Astrocyte (in vitro differentiated cells and primary cell): ENCODE data around the gene CPNE5. TPM values are rescaled to one million over a fixed set of nuclear protein-coding genes. Genes with fewer than 3 reads are reported as not detected.

ENCODE experiments used
- DNase-seq: peaks from one replicate; pipeline ENCODE4 v3.0.0-alpha.2; 2010; ENCODE audit warnings: low read depth
- FAIRE-seq: peaks from 2 replicates; lab custom pipeline; 2011; peaks lifted over from hg19 to GRCh38; lab: Jason Lieb, UNC
- H2AFZ ChIP-seq: 2 replicates; pipeline ENCODE4 v1.6.0; 2012; ENCODE audit warnings: low read depth, low read length, inconsistent platforms
- H3K27ac ChIP-seq: 2 replicates; pipeline ENCODE4 v1.5.1; 2011; ENCODE audit warnings: low read depth, low read length, inconsistent platforms
- H3K27me3 ChIP-seq: 2 replicates; pipeline ENCODE4 v1.6.0; 2011; ENCODE audit warnings: low read length, inconsistent platforms; ENCODE audit not compliant: insufficient read depth
- H3K36me3 ChIP-seq: 2 replicates; pipeline ENCODE4 v1.5.1; 2011; ENCODE audit warnings: low read length, inconsistent platforms; ENCODE audit not compliant: insufficient read depth
- H3K4me1 ChIP-seq: 2 replicates; pipeline ENCODE4 v1.5.1; 2011; ENCODE audit warnings: low read length, inconsistent platforms; ENCODE audit not compliant: insufficient read depth
- H3K4me2 ChIP-seq: 2 replicates; pipeline ENCODE4 v1.6.0; 2012; ENCODE audit warnings: low read length, inconsistent platforms
- H3K4me3 ChIP-seq: 2 replicates; pipeline ENCODE4 v1.5.1; 2011; ENCODE audit warnings: low read depth, mild to moderate bottlenecking, low read length, inconsistent platforms; ENCODE audit not compliant: insufficient read depth
- H3K79me2 ChIP-seq: 2 replicates; pipeline ENCODE4 v1.6.0; 2012; ENCODE audit warnings: mild to moderate bottlenecking, low read length, inconsistent platforms; ENCODE audit not compliant: insufficient read depth
- H3K9ac ChIP-seq: 2 replicates; pipeline ENCODE4 v1.6.0; 2012; ENCODE audit warnings: mild to moderate bottlenecking, low read length, inconsistent platforms
- H3K9me3 ChIP-seq: 2 replicates; pipeline ENCODE4 v1.5.1; 2012; ENCODE audit warnings: low read depth, mild to moderate bottlenecking, low read length, inconsistent platforms; ENCODE audit not compliant: insufficient read depth
- H4K20me1 ChIP-seq: 2 replicates; pipeline ENCODE4 v1.6.0; 2012; ENCODE audit warnings: low read length, inconsistent platforms; ENCODE audit not compliant: insufficient read depth
- H3K27ac Mint-ChIP-seq: one replicate; pipeline ENCODE4 v1.8.0; 2021; ENCODE audit warnings: mild to moderate bottlenecking, mixed read lengths; ENCODE audit not compliant: unreplicated experiment
- H3K27me3 Mint-ChIP-seq: one replicate; pipeline ENCODE4 v1.8.0; 2021; ENCODE audit warnings: low read depth, mixed read lengths; ENCODE audit not compliant: unreplicated experiment
- H3K36me3 Mint-ChIP-seq: one replicate; pipeline ENCODE4 v1.8.0; 2021; ENCODE audit warnings: low read depth, mixed read lengths; ENCODE audit not compliant: unreplicated experiment
- H3K4me1 Mint-ChIP-seq: one replicate; pipeline ENCODE4 v1.8.0; 2021; ENCODE audit warnings: low read depth, mixed read lengths; ENCODE audit not compliant: unreplicated experiment
- H3K4me3 Mint-ChIP-seq: one replicate; pipeline ENCODE4 v1.8.0; 2021; ENCODE audit warnings: mild to moderate bottlenecking, moderate library complexity, mixed read lengths; ENCODE audit not compliant: unreplicated experiment
- H3K9me3 Mint-ChIP-seq: one replicate; pipeline ENCODE4 v1.8.0; 2021; ENCODE audit warnings: mild to moderate bottlenecking, mixed read lengths; ENCODE audit not compliant: unreplicated experiment
- EZH2 ChIP-seq: IDR thresholded peaks from 2 replicates; pipeline ENCODE4 v1.6.1; 2012; ENCODE audit warnings: mild to moderate bottlenecking, low read length, inconsistent platforms; ENCODE audit not compliant: insufficient read depth
- total RNA-seq: library from RNA; stranded (reverse); gene quantifications from 2 replicates; pipeline ENCODE4 v1.2.1, GENCODE V29; 2021
- TF ChIP-seq, protein P1 (sequence below): IDR thresholded peaks from 2 replicates; pipeline ENCODE4 v1.5.1; 2011; ENCODE audit warnings: low read depth, mild to moderate bottlenecking, inconsistent platforms, low read length, moderate library complexity; ENCODE audit not compliant: insufficient read depth

The CPNE5 gene
- total RNA-seq, 1 donor from 2014 or later, result 0.11 TPM

DNA sequence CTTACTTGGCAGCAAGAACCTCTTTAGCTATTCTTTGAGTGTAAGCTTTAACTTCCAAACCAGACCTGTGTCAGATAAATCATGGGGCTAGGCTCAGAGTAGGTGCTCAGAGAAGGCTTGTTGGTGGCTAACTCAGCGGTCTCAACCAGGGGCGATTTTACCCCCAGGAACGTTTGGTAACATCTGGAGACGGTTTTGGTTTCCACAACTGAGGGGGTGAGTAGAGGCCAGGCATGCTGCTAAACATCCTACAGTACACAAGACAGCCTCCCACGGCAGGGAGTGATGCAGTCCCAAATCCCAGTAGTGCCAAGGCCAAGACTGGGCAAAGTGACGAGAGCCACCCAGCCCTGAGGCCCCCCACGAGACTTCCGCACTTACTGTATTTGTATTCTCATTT lies 82.5 kb downstream of the CPNE5 start:
- H3K9me3 ChIP-seq, result no peaks in the 10 kb centered on the region
- no peaks in the 10 kb centered on the region for H3K9me3 Mint-ChIP-seq
- no peaks in the 10 kb centered on the region for H4K20me1 ChIP-seq
- no peaks in the 10 kb centered on the region for H3K27me3 ChIP-seq
- H3K4me2 ChIP-seq, result no peak overlapping the region
- H3K36me3 Mint-ChIP-seq, result no peaks in the 10 kb centered on the region
- H3K79me2 ChIP-seq, result no peaks in the 10 kb centered on the region
- H3K27ac Mint-ChIP-seq, result no peak overlapping the region
- H3K4me3 Mint-ChIP-seq, result no peak overlapping the region
- no peak for DNase-seq
- no peak overlapping the region for H2AFZ ChIP-seq
- peaks cover 6% of the 10 kb centered on the region for H3K4me1 ChIP-seq
- H3K36me3 ChIP-seq, result no peaks in the 10 kb centered on the region
- peaks cover 20% of the 10 kb centered on the region for H3K27me3 Mint-ChIP-seq
- no peak overlapping the region for H3K27ac ChIP-seq
- TF ChIP-seq, protein P1, sequence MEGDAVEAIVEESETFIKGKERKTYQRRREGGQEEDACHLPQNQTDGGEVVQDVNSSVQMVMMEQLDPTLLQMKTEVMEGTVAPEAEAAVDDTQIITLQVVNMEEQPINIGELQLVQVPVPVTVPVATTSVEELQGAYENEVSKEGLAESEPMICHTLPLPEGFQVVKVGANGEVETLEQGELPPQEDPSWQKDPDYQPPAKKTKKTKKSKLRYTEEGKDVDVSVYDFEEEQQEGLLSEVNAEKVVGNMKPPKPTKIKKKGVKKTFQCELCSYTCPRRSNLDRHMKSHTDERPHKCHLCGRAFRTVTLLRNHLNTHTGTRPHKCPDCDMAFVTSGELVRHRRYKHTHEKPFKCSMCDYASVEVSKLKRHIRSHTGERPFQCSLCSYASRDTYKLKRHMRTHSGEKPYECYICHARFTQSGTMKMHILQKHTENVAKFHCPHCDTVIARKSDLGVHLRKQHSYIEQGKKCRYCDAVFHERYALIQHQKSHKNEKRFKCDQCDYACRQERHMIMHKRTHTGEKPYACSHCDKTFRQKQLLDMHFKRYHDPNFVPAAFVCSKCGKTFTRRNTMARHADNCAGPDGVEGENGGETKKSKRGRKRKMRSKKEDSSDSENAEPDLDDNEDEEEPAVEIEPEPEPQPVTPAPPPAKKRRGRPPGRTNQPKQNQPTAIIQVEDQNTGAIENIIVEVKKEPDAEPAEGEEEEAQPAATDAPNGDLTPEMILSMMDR, result no peak
- no peak for TF ChIP-seq EZH2
- peaks cover 18% of the 10 kb centered on the region for H3K4me1 Mint-ChIP-seq
- FAIRE-seq, result no peak
- H3K4me3 ChIP-seq, result no peak overlapping the region
- no peak overlapping the region for H3K9ac ChIP-seq

DNA sequence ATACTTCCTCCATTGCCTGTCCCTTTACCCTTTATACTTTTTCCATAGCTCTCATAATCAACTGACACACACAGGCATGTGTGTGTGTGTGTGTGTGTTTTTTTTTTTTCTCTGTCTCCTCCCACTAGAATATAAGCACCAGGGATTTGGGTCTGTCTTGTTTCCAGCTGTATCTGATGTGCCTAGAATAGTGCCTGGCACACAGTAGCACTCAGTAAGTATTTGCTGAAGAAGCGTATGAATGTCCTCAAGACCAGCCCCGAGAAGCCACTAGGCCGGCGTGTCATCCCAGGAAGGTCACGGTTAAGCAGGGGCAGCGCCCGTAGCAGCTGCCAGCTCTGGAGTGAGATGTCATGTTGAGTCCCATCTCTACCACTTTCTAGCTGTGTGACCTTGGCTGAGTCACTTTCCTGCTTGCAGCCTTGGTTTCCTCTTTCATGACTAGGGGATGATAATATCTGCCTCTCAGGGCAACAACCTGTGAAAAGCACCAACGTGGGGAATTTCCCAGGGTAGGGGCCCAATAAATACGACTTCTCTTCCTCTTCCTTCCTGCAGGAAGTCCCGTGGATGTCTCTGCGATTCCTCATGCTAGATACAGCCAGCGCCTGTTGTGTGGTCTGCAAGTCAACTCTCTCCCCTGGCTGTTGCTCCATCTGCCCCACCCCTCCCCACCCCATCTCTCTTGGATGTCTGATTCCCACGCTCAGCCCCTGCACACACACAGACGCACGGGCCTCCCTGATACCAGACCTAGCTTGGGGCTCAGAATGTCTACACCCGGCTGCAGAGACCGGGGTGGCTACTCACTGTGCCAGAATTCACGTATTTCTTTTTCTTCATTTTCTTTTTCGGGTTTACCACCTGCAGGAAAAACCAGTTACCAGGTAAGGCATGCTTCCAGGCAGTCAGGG lies 83.6 kb downstream of the CPNE5 start:
- Mint-ChIP-seq H3K27ac (no peak overlapping the region), H3K4me3 (no peak overlapping the region), H3K9me3 (no peaks in the 10 kb centered on the region), H3K36me3 (no peaks in the 10 kb centered on the region), H3K4me1 (peaks cover 18% of the 10 kb centered on the region), H3K27me3 (peaks cover 13% of the 10 kb centered on the region)
- no peaks in the 10 kb centered on the region for H4K20me1 ChIP-seq
- DNase-seq (peak; percentile 17), FAIRE-seq (no peak)
- TF ChIP-seq, protein P1, result no peak
- TF ChIP-seq EZH2, result no peak
- no peaks in the 10 kb centered on the region for H3K36me3 ChIP-seq
- no peak overlapping the region for H2AFZ ChIP-seq
- H3K4me3 ChIP-seq, result no peak overlapping the region
- no peak overlapping the region for H3K27ac ChIP-seq
- H3K9me3 ChIP-seq, result no peaks in the 10 kb centered on the region
- H3K79me2 ChIP-seq, result no peaks in the 10 kb centered on the region
- no peak overlapping the region for H3K9ac ChIP-seq
- H3K27me3 ChIP-seq, result no peaks in the 10 kb centered on the region
- H3K4me2 ChIP-seq, result peak overlapping the region; percentile 15
- H3K4me1 ChIP-seq, result peaks cover 6% of the 10 kb centered on the region
